Esophagus squamous epithelium (tissue), 5 donors: ENCODE measurements around the gene ADAMTS9. TPM values are rescaled to one million over a fixed set of nuclear protein-coding genes. Genes with fewer than 3 reads are reported as not detected.

ENCODE experiments used
- DNase-seq: peaks from one replicate; lab custom pipeline; 2025; lab: John Stamatoyannopoulos, UW
- H3K27ac ChIP-seq, 4 donors: fragments of 200-600 bp; sonication (generic); one replicate each; pipeline ENCODE4 v1.5.1; 2016 to 2019; ENCODE audit warnings: mild to moderate bottlenecking in 1 of 4
- H3K27me3 ChIP-seq, 4 donors: fragments of 200-600 bp; sonication (generic); 1 replicate in 3 of 4; 2 replicates in 1 of 4; pipeline versions ENCODE4 v1.5.1 to v1.6.0; 2017 to 2021; ENCODE audit warnings: antibody characterized with exemption in 1 of 4
- H3K36me3 ChIP-seq, 3 donors: fragments of 200-600 bp; sonication (generic); one replicate each; pipeline ENCODE4 v1.5.1; 2016 to 2019
- H3K4me1 ChIP-seq, 3 donors: fragments of 200-600 bp; sonication (generic); one replicate each; pipeline ENCODE4 v1.5.1; 2017 to 2019
- H3K4me3 ChIP-seq, 4 donors: fragments of 200-600 bp; sonication (generic); 1 replicate in 3 of 4; 2 replicates in 1 of 4; pipeline ENCODE4 v1.5.1; 2016 to 2019; ENCODE audit warnings: mild to moderate bottlenecking in 2 of 4, moderate library complexity in 1 of 4
- H3K9me3 ChIP-seq, 3 donors: fragments of 200-600 bp; sonication (generic); one replicate each; pipeline ENCODE4 v1.5.1; 2016 to 2019
- CTCF ChIP-seq, 6 experiments: fragments of 450-650 bp in 4 of 6; fragments of 200-600 bp in 2 of 6; sonication (generic) in 2 of 6; IDR thresholded peaks; one replicate each; pipeline ENCODE4 v1.5.1; 2016 to 2019; ENCODE audit warnings: antibody characterized with exemption in 6 of 6, mild to moderate bottlenecking in 4 of 6, moderate library complexity in 4 of 6
- POLR2A ChIP-seq, 4 donors: fragments of 450-650 bp; IDR thresholded peaks; one replicate each; pipeline ENCODE4 v1.6.1; 2017; ENCODE audit warnings: antibody characterized with exemption in 4 of 4, mild to moderate bottlenecking in 4 of 4, moderate library complexity in 3 of 4
- WGBS, 2 donors: methylation state at CpG; one replicate each; pipeline ENCODE4 v1.1.5; 2018; 5-methylcytosine and 5-hydroxymethylcytosine counted together
- intact Hi-C: fragments of 100-400 bp; cut with DNase I; formaldehyde crosslinking; loops from one replicate; pipeline ENCODE4 v1.15.0; 2022
- total RNA-seq, 4 donors: library from RNA; depleted of rRNA; stranded (reverse); fragments of >200 nt; gene quantifications; one replicate each; pipeline ENCODE4 v1.1.0, GENCODE V29; 2016
- donor health status: DM: yes; HTN: yes; CAD: no.

ADAMTS9 gene
- total RNA-seq, 4 donors from 2014 or later = 3.1 to 15.1 (median 5.9) TPM

- DNase-seq = no peak
- Histone ChIP-seq H3K4me3 (peak overlapping the region in 3 of 4 donors; percentile 23 to 55 (median 35)), H3K27ac (peak overlapping the region in 3 of 4 donors; percentile 46 to 76 (median 63)), H3K4me1 (no peaks in the 10 kb centered on the region), H3K9me3 (no peaks in the 10 kb centered on the region), H3K36me3 (no peaks in the 10 kb centered on the region), H3K27me3 (no peaks in the 10 kb centered on the region)
- intact Hi-C loops = no loop called here
- TF ChIP-seq POLR2A (IDR thresholded peaks at IDR 0.05) (no peak), CTCF (IDR thresholded peaks at IDR 0.05) (no peak)
- 74 to 93% methylated on average over 2 of the region's 2 CpGs for WGBS, 2 donors
Measured at GRCh38 chr3:64561868-64562267, 125.9 kb downstream of the ADAMTS9 start.

DNA sequence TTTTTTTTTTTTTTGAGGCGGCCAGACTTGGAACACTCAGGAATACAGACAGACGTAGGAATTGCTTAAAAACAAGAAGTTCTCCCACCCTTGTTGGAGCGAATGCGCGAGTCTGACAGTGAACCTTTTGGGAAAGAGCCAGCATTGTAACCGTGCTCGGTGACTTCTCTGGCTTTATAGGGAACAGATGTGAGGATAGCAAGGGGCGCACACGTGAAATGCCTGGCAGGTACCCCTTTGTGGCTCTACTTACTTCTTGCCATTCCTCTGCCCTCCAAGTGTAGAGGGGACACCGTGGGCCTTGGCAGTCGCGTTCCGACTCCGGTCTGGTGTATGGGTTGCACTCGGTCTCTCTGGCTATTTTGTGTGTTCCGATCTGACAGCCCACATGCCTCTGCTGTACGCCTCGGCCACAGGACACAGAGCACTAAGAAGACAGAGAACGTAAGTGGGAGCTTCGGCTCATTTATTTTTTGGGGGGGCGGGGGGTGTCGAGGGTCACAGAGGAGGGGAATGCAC is 126.4 kb downstream of the ADAMTS9 start:
- 78 to 85% methylated on average over 13 of the region's 22 CpGs for WGBS, 2 donors
- no peaks in the 10 kb centered on the region for H3K9me3 ChIP-seq
- no peak for DNase-seq
- H3K27me3 ChIP-seq = no peaks in the 10 kb centered on the region
- intact Hi-C loops = no loop called here
- TF ChIP-seq CTCF (IDR thresholded peaks at IDR 0.05) (no peak), POLR2A (IDR thresholded peaks at IDR 0.05) (no peak)
- H3K27ac ChIP-seq = peak overlapping the region in 3 of 4 donors; percentile 46 to 76 (median 63)
- H3K36me3 ChIP-seq = no peaks in the 10 kb centered on the region
- H3K4me1 ChIP-seq = no peaks in the 10 kb centered on the region
- peak overlapping the region in 3 of 4 donors; percentile 23 to 55 (median 35) for H3K4me3 ChIP-seq

DNA sequence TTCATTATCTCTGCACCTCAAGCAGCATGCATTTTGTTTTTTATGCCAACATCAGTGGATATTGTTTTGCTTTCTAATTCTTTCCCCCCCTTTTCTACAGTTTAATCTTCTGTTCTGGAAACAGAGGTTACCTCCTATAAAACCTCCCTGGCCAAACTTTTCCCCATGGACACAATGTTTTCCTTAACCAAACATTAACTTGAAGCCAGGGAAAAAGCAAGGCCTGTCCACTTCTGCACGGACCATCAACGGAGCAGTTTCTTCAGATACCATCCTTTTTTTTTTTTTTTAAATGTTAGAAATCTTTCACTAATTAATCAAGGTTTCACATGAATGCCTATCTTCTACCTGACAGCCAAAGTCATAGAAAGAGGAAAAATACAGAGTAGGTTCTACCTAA is 127.0 kb downstream of the ADAMTS9 start:
- Histone ChIP-seq H3K9me3 (no peaks in the 10 kb centered on the region), H3K4me3 (peak overlapping the region in 1 of 4 donors; percentile 23), H3K36me3 (no peaks in the 10 kb centered on the region), H3K27ac (peak overlapping the region in 3 of 4 donors; percentile 26 to 76 (median 46)), H3K4me1 (no peaks in the 10 kb centered on the region), H3K27me3 (peaks cover 0 to 3% (median 0%) of the 10 kb centered on the region in 4 donors)
- DNase-seq = no peak
- TF ChIP-seq POLR2A (IDR thresholded peaks at IDR 0.05) (no peak), CTCF (IDR thresholded peaks at IDR 0.05) (no peak)
- intact Hi-C loops = no loop called here
- 58 to 87% methylated on average over 2 of the region's 2 CpGs for WGBS, 2 donors

- Histone ChIP-seq H3K36me3 (no peaks in the 10 kb centered on the region), H3K4me3 (no peak overlapping the region), H3K27ac (peak overlapping the region in 2 of 4 donors; percentile 46 to 76), H3K9me3 (no peaks in the 10 kb centered on the region), H3K27me3 (peaks cover 0 to 8% (median 0%) of the 10 kb centered on the region in 4 donors), H3K4me1 (no peaks in the 10 kb centered on the region)
- no peak for TF ChIP-seq POLR2A (IDR thresholded peaks at IDR 0.05)
- TF ChIP-seq CTCF (IDR thresholded peaks at IDR 0.05) = no peak
- intact Hi-C loops = no loop called here
- 70 to 84% methylated on average over 6 to 7 of the region's 7 CpGs for WGBS, 2 donors
- DNase-seq = no peak
Measured at GRCh38 chr3:64559588-64559987, 128.2 kb downstream of the ADAMTS9 start.

- 93 to 95% methylated on average over 3 of the region's 3 CpGs for WGBS, 2 donors
- no peaks in the 10 kb centered on the region for H3K4me1 ChIP-seq
- DNase-seq = no peak
- H3K4me3 ChIP-seq = no peak overlapping the region
- no peak for TF ChIP-seq CTCF (IDR thresholded peaks at IDR 0.05)
- no peak for TF ChIP-seq POLR2A (IDR thresholded peaks at IDR 0.05)
- peaks cover 0 to 8% (median 0%) of the 10 kb centered on the region in 4 donors for H3K27me3 ChIP-seq
- intact Hi-C loops = no loop called here
- no peaks in the 10 kb centered on the region for H3K9me3 ChIP-seq
- no peaks in the 10 kb centered on the region for H3K36me3 ChIP-seq
- no peak overlapping the region for H3K27ac ChIP-seq
Measured at GRCh38 chr3:64556046-64556445, 131.8 kb downstream of the ADAMTS9 start.
